H7 (cell line): ENCODE results near the gene FOXL2. TPM values are rescaled to one million over a fixed set of nuclear protein-coding genes. Genes with fewer than 3 reads are reported as not detected.

Experiments used
- DNase-seq: peaks from one replicate; pipeline ENCODE4 v3.0.0; 2012
- H3K27me3 ChIP-seq: 2 replicates; pipeline ENCODE4 v1.6.0; 2011; ENCODE audit warnings: mild to moderate bottlenecking, low read length; ENCODE audit not compliant: control insufficient read depth, insufficient read depth
- H3K36me3 ChIP-seq: replicated peaks from 2 replicates; pipeline ENCODE4 v1.5.1; 2011; ENCODE audit warnings: low read length; ENCODE audit not compliant: control insufficient read depth, insufficient read depth
- H3K4me3 ChIP-seq: 2 replicates; pipeline ENCODE4 v1.5.1; 2011; ENCODE audit warnings: low read depth, mild to moderate bottlenecking, control low read depth, low read length, moderate library complexity; ENCODE audit not compliant: insufficient read depth
- total RNA-seq: library from RNA; depleted of rRNA; stranded (reverse); fragments of >200 nt; shearing (Covaris generic); gene quantifications from 2 replicates; pipeline ENCODE4 v1.2.3, GENCODE V29; 2014; rRNA removed

FOXL2 gene
- total RNA-seq, 1 experiment from 2014 or later: 1.6 TPM

DNA sequence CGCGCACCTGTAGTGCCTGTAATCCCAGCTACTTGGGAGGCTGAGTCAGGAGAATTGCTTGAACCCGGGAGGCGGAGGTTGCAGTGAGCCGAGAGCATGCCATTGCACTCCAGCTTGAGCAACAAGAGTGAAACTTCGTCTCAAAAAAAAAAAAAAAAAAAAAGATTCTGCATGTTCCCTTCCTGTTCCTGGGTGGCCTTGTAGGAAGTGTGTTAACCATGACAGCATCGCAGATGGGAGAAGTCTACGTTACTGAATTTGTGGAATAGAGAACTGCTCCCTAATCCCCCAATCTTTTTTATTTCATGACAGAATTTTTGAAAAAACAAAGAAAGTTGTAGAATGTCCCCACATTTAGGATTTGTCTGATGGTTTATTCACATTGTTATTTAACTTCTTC, 45.4 kb downstream of the FOXL2 start:
- DNase-seq: no peak
- Histone ChIP-seq H3K36me3 (no peaks in the 10 kb centered on the region), H3K27me3 (no peaks in the 10 kb centered on the region), H3K4me3 (no peak overlapping the region)

DNA sequence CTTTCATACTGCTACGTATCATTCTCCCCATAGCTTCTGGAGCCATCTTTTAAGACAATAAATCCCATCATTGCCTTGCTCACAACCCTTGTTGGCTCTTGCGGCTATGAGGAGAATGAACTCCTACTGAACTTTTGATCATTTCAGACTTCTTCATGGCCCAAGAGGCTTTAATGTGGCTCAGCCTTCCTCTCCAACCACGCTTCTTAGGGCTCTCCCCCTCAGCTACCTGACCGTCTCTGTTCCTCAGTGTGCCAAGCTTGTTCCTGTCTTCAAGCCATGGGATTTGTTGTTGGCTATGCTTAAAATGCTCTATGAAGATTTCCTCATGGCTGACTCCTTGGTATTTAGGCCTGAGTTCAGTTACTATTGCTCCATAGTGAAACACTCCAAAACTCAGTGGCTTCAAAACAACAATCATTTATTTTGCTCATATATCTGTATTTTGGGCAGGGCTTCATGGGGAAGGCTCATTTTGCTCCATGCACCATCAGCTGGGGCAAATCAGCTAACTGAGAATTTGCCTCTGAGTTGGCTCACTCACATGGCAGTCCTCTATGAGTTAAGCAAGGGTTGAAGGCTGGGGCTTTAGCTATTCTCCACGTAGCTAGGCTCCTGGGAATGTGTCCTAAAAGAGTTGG, 47.5 kb downstream of the FOXL2 start:
- Histone ChIP-seq H3K27me3 (no peaks in the 10 kb centered on the region), H3K4me3 (no peak overlapping the region), H3K36me3 (no peaks in the 10 kb centered on the region)
- DNase-seq: no peak

GRCh38 chr3:138898708-138899107, 48.2 kb downstream of the FOXL2 start:
- DNase-seq: no peak
- Histone ChIP-seq H3K27me3 (no peaks in the 10 kb centered on the region), H3K36me3 (no peaks in the 10 kb centered on the region), H3K4me3 (no peak overlapping the region)

DNA sequence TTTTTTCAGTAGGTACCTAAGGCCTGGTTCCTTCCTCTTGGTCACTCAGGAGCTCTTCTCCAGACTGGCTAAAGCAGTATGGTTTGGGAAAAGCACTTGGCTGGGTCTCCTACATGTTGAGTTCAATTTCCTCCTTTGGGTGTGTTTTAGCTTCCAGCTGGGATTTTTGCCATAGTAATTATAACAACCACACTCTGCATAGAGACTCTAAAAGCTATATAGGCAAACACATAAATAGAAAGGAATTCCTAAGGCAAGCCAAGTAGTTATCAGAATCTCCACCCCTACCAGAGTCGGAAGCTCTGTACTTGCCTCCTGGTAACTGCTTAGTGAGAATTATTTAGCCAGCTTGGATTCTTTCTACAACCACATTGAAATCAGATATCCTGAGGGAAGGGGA, 48.6 kb downstream of the FOXL2 start:
- DNase-seq: no peak
- H3K27me3 ChIP-seq: no peaks in the 10 kb centered on the region
- no peak overlapping the region for H3K4me3 ChIP-seq
- H3K36me3 ChIP-seq: no peaks in the 10 kb centered on the region

Other genes starting within 250 kb of the FOXL2 start
- gene PIK3CB, start 112.2 kb downstream of the FOXL2 start, total RNA-seq: 19.0 and 26.7 TPM in 2 replicates
- 3.9 and 5.5 TPM in 2 replicates for gene FOXL2NB, start 80 bp upstream of the FOXL2 start, total RNA-seq
- gene PRR23A, start 59.1 kb upstream of the FOXL2 start, total RNA-seq: not detected in 2 replicates
- not detected in 2 replicates for gene PRR23B, start 73.8 kb upstream of the FOXL2 start, total RNA-seq
- not detected in 2 replicates for gene PRR23C, start 97.8 kb upstream of the FOXL2 start, total RNA-seq